Esophagus muscularis mucosa (tissue), 4 donors: ENCODE results near the gene ASB2. TPM values are rescaled to one million over a fixed set of nuclear protein-coding genes. Genes with fewer than 3 reads are reported as not detected.

Experiments
- DNase-seq: peaks from one replicate; pipeline ENCODE4 v3.0.0-alpha.2; 2017; ENCODE audit errors: extremely low spot score
- H3K27ac ChIP-seq, 4 donors: fragments of 200-600 bp; sonication (generic); replicated peaks in 1 of 4; 1 replicate in 3 of 4; 2 replicates in 1 of 4; pipeline ENCODE4 v1.5.1; 2016 to 2019; ENCODE audit warnings: mild to moderate bottlenecking in 1 of 4
- H3K27me3 ChIP-seq, 4 donors: fragments of 200-600 bp; sonication (generic); one replicate each; pipeline versions ENCODE4 v1.5.1 to v1.6.0; 2016 to 2019
- H3K36me3 ChIP-seq, 4 donors: fragments of 200-600 bp; sonication (generic); one replicate each; pipeline ENCODE4 v1.5.1; 2016 to 2019
- H3K4me1 ChIP-seq, 4 donors: fragments of 200-600 bp; sonication (generic); one replicate each; pipeline ENCODE4 v1.5.1; 2016 to 2019
- H3K4me3 ChIP-seq, 4 donors: fragments of 200-600 bp; sonication (generic); 1 replicate in 2 of 4; 2 replicates in 2 of 4; pipeline ENCODE4 v1.5.1; 2016 to 2019; ENCODE audit warnings: mild to moderate bottlenecking in 4 of 4, moderate library complexity in 1 of 4
- H3K9me3 ChIP-seq, 4 donors: fragments of 200-600 bp; sonication (generic); 1 replicate in 3 of 4; 2 replicates in 1 of 4; pipeline ENCODE4 v1.5.1; 2016 to 2019
- CTCF ChIP-seq, 3 experiments: fragments of 200-600 bp in 2 of 3; fragments of 450-650 bp in 1 of 3; sonication (generic) in 2 of 3; IDR thresholded peaks; one replicate each; pipeline ENCODE4 v1.5.1; 2017 to 2019; ENCODE audit warnings: antibody characterized with exemption in 3 of 3, mild to moderate bottlenecking in 2 of 3, moderate library complexity in 1 of 3
- EP300 ChIP-seq: sonication (generic); formaldehyde crosslinking; IDR thresholded peaks from one replicate; pipeline ENCODE4 v1.6.1; 2017; ENCODE audit warnings: antibody characterized with exemption
- POLR2A ChIP-seq: fragments of 450-650 bp; IDR thresholded peaks from one replicate; pipeline ENCODE4 v1.6.1; 2017; ENCODE audit warnings: antibody characterized with exemption, moderate library complexity, mild to moderate bottlenecking, low read depth
- POLR2AphosphoS5 ChIP-seq, 2 donors: sonication (generic); formaldehyde crosslinking; IDR thresholded peaks; one replicate each; pipeline ENCODE4 v1.6.1; 2017; ENCODE audit warnings: antibody characterized with exemption in 2 of 2
- WGBS: methylation state at CpG from one replicate; pipeline ENCODE4 v1.1.5; 2018; 5-methylcytosine and 5-hydroxymethylcytosine counted together
- intact Hi-C: fragments of 100-400 bp; cut with DNase I; formaldehyde crosslinking; loops from one replicate; pipeline ENCODE4 v1.15.1; 2023
- total RNA-seq, 4 donors: library from RNA; depleted of rRNA; stranded (reverse); fragments of >200 nt; gene quantifications; one replicate each; pipeline versions ENCODE4 v1.1.0 to v1.2.1, GENCODE V29; 2016

ASB2 gene
- total RNA-seq, 4 donors from 2014 or later = 53.5 to 164 (median 105) TPM

GRCh38 chr14:93964281-93964680 is 12.1 kb downstream of the ASB2 start:
- H3K4me1 ChIP-seq = peaks cover 42 to 89% (median 81%) of the 10 kb centered on the region in 4 donors
- H3K27me3 ChIP-seq = no peaks in the 10 kb centered on the region
- no peak for DNase-seq
- H3K9me3 ChIP-seq = no peaks in the 10 kb centered on the region
- 78% methylated on average over 10 of the region's 10 CpGs for WGBS
- peaks cover 0 to 39% (median 6%) of the 10 kb centered on the region in 4 donors for H3K36me3 ChIP-seq
- TF ChIP-seq CTCF (IDR thresholded peaks at IDR 0.05) (no peak), EP300 (no peak), POLR2A (no peak), POLR2AphosphoS5 (IDR thresholded peaks at IDR 0.05) (no peak)
- no peak overlapping the region for H3K4me3 ChIP-seq
- intact Hi-C loops = no loop called here
- peak overlapping the region; percentile 89 to 95 (median 93) for H3K27ac ChIP-seq

DNA sequence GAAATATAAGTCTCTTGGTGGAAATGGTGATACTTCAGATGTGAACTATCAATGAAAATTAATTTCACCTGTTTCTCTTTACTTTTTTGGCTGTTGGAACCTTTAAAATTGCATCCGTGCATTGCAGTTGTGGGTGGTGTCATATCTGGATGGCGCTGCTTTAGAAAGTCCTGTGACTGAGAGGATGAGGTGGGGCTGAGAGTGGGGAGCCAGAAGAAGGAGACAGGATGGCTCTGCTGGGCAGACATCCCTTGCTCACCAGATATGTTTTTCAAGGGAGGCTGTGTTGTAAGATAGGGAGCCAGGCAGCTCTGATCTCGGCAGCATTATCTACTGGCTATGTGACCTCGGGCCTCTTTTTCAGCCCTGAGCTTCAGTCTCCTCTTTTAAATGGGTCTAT is 12.7 kb downstream of the ASB2 start:
- intact Hi-C loops = no loop called here
- no peaks in the 10 kb centered on the region for H3K9me3 ChIP-seq
- H3K27ac ChIP-seq = peak overlapping the region; percentile 89 to 95 (median 93)
- DNase-seq = no peak
- H3K27me3 ChIP-seq = no peaks in the 10 kb centered on the region
- WGBS = 56% methylated on average over 4 of the region's 4 CpGs
- peaks cover 0 to 39% (median 8%) of the 10 kb centered on the region in 4 donors for H3K36me3 ChIP-seq
- TF ChIP-seq POLR2A (no peak), CTCF (IDR thresholded peaks at IDR 0.05) (no peak)
- no peak overlapping the region for H3K4me3 ChIP-seq
- peaks cover 43 to 89% (median 81%) of the 10 kb centered on the region in 4 donors for H3K4me1 ChIP-seq

DNA sequence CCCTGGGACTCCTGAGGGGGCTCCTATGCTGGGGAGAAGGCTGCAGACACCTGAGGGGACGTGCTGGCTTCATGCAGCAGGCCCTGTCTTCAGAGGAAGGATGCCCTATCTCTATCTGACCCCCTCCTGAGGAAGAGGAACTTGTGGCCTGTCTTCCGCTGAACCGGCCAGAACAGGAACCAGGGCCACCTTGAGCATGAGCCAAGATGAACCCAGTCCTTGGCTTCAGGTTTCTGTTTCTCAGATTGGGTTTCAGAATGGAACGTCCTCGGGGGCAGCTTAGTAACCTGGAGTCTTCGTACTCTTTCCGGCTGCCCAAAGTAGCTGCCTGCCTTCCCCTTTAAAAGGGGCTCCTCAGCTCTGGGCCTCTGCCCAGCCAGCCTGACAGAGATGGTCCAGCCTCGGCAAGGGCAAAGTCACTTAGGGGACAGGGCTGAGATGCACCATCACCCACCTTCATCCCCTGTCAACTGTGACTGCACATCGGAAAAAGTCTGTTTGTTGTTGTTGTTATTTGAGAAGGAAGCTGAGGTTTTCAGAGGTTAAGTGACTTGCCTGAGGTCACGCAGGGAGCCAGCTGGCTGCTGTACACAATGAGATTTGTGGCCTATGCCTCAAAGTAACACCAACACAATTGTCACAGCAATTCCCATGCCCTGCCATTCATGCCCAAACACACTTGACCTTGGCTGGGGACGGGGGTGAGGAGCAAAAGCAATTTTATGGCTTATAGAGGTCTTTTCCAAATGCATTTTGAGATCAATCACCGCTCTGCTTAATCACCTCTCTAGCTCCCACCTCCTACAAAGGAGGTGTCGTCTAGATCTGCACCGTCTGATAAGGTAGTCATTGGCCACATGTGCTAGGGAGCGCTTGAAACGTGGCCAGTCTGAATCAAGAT is 13.4 kb downstream of the ASB2 start:
- H3K4me1 ChIP-seq = peaks cover 49 to 89% (median 81%) of the 10 kb centered on the region in 4 donors
- intact Hi-C loops = no loop called here
- H3K4me3 ChIP-seq = no peak overlapping the region
- TF ChIP-seq POLR2AphosphoS5 (IDR thresholded peaks at IDR 0.05) (peak in 1 of 2 donors; percentile 36), EP300 (no peak)
- peaks cover 0 to 39% (median 8%) of the 10 kb centered on the region in 4 donors for H3K36me3 ChIP-seq
- no peak for DNase-seq
- H3K27me3 ChIP-seq = no peaks in the 10 kb centered on the region
- H3K9me3 ChIP-seq = no peaks in the 10 kb centered on the region
- H3K27ac ChIP-seq = peak overlapping the region; percentile 89 to 95 (median 93)
- WGBS = 41% methylated on average over 13 of the region's 16 CpGs

- no peak for DNase-seq
- Histone ChIP-seq H3K4me1 (peaks cover 63 to 89% (median 82%) of the 10 kb centered on the region in 4 donors), H3K36me3 (peaks cover 0 to 39% (median 8%) of the 10 kb centered on the region in 4 donors), H3K4me3 (no peak overlapping the region), H3K27ac (peak overlapping the region; percentile 40 to 94 (median 90)), H3K9me3 (no peaks in the 10 kb centered on the region), H3K27me3 (no peaks in the 10 kb centered on the region)
- WGBS = 89% methylated on average over 8 of the region's 8 CpGs
- no peak for TF ChIP-seq CTCF (IDR thresholded peaks at IDR 0.05)
- TF ChIP-seq POLR2AphosphoS5 (IDR thresholded peaks at IDR 0.05) = no peak
- no peak for TF ChIP-seq POLR2A
- intact Hi-C loops = no loop called here
Observed at GRCh38 chr14:93961620-93962019, 14.8 kb downstream of the ASB2 start.

DNA sequence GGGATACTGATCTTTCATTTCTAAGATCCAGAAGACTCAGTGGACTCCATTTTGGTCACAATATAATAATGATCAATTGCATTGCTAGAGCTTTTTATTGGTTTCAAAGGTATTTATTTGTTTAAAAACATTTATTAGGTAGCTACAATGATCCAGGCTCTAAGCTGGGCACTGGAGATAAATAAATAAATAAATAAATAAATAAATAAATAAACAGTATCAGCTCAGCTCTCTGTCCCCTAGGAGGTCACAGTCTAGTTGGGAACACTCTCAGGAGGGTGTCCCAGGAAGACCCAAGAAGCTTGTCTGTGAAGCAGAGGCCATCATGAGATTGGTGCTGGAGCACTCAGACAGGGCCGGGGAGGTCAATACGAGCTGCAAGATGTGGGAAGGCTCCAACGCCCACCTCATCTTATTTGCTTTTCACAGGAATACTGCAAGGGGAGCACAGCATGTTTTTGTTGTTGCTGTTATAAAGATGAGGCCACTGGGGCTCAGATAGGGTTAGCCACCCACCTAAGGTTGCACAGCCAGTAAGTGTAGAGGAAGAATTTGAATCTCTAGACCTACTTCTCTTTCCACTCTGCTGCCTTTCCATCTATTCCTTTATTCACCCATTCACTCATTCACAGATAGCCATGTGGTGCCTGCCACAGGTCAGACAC is 15.5 kb downstream of the ASB2 start:
- Histone ChIP-seq H3K27me3 (no peaks in the 10 kb centered on the region), H3K4me1 (peaks cover 66 to 89% (median 84%) of the 10 kb centered on the region in 4 donors), H3K36me3 (peaks cover 0 to 39% (median 12%) of the 10 kb centered on the region in 4 donors), H3K9me3 (no peaks in the 10 kb centered on the region), H3K4me3 (no peak overlapping the region), H3K27ac (peak overlapping the region; percentile 78 to 94 (median 90))
- intact Hi-C loops = no loop called here
- TF ChIP-seq CTCF (IDR thresholded peaks at IDR 0.05) (no peak), POLR2A (no peak), EP300 (no peak), POLR2AphosphoS5 (IDR thresholded peaks at IDR 0.05) (no peak)
- WGBS = 79% methylated on average over 3 of the region's 3 CpGs
- DNase-seq = no peak
